Esophagus squamous epithelium (tissue), 4 donors: ENCODE results near the gene CDC37L1.

Experiments used
- CTCF ChIP-seq, 6 experiments: fragments of 450-650 bp in 4 of 6; fragments of 200-600 bp in 2 of 6; sonication (generic) in 2 of 6; IDR thresholded peaks; one replicate each; pipeline ENCODE4 v1.5.1; 2016 to 2019; ENCODE audit warnings: antibody characterized with exemption in 6 of 6, mild to moderate bottlenecking in 4 of 6, moderate library complexity in 4 of 6
- POLR2A ChIP-seq, 4 donors: fragments of 450-650 bp; IDR thresholded peaks; one replicate each; pipeline ENCODE4 v1.6.1; 2017; ENCODE audit warnings: antibody characterized with exemption in 4 of 4, mild to moderate bottlenecking in 4 of 4, moderate library complexity in 3 of 4

DNA sequence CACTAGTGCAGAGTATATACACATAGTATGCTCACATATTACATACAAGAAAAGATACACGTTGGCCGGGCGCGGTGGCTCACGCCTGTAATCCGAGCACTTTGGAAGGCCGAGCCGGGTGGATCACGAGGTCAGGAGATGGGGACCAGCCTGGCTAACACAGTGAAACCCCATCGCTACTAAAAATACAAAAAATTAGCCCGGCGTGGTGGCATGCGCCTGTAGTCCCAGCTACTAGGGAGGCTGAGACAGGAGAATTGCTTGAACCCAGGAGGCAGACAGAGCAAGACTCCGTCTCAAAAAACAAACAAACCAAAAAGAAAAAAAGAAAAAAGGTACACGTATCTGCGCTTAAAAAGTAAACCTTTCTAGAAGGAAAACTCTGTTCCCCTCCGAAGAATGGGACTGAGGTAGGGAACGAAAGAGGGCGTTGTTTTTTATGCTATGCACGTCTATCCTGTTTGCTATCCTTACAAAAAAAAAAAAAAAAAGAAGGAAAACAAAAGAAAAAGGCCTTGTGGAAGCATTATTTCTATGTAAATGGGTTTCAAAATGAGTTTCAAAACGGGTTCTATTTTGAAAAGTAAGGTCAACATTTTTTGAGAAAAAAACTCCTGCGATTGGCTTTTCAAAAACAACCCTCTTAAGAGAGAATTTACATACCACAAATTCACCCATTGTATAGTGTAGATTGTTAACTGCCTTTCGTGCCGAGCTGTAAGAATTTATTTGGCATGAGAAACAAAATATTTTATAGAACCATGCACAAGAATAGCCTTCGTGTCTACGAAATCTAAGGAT, 60.4 kb downstream of the CDC37L1 start:
- no peak for TF ChIP-seq CTCF (IDR thresholded peaks at IDR 0.05)
- no peak for TF ChIP-seq POLR2A (IDR thresholded peaks at IDR 0.05)
